HG03520 (cell line): ENCODE measurements around the gene KBTBD12.

ENCODE experiments used
- ATAC-seq: cut with Tn5 transposase; IDR thresholded peaks from one replicate; pipeline ENCODE4 v1.9.1; 2021; ENCODE audit warnings: mild to moderate bottlenecking, moderate library complexity; ENCODE audit not compliant: unreplicated experiment

The KBTBD12 gene

DNA sequence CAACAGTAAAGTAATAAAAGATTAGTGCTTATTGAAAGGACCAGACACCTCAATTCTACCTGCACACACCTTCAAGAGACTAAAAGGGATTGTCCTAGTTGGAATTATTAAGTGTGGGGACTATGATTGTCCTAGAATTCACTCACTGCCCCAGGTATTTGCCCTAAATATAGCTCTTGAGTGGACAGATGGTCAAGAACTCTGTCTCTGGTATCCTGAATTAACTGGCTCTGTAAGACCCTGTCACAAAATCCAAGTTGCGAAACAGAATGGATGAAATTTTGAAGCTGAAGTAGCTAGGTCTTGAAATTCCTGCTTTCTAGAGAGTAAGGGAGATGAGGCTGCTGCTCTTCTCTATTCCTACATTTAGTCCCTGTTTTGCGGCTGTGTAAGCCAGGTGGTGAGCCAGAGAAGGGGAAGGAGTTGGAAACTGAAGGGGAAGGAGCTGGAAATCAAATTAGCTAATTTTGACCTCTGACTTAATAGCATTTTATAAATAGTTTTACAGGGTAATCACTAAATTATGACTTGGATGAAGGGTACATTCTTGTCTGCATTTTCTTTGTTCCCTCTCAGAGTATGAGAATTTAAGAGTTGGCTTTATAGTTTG is 34.5 kb downstream of the KBTBD12 start:
- ATAC-seq, result no peak

GRCh38 chr3:127951276-127951675 is 36.2 kb downstream of the KBTBD12 start:
- ATAC-seq, result no peak

- no peak for ATAC-seq
Observed at GRCh38 chr3:127953091-127954035, 38.3 kb downstream of the KBTBD12 start.

- no peak for ATAC-seq
Observed at GRCh38 chr3:127954640-127955039, 39.6 kb downstream of the KBTBD12 start.

GRCh38 chr3:127955728-127956127 is 40.7 kb downstream of the KBTBD12 start:
- ATAC-seq, result no peak

GRCh38 chr3:127959041-127959440 is 44.0 kb downstream of the KBTBD12 start:
- ATAC-seq, result no peak

DNA sequence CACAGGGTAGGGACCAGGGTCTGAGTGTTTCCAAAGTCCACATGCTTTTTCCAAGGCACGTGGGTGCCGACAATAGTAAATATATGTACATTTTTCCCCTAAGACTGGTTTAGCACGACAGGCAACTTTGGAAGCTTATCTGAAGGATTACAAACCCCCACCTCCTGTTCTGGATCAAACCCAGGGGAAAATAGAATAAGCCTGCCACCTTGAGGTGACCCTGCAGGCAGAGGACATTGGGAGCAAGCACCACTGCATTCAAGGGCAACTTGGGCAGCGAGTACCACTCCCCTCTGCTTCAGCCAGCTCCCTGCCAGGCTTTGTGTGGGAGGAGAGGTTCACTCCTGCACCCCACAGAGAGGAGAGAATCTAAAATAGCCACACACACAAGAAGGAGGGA is 44.8 kb downstream of the KBTBD12 start:
- no peak for ATAC-seq

DNA sequence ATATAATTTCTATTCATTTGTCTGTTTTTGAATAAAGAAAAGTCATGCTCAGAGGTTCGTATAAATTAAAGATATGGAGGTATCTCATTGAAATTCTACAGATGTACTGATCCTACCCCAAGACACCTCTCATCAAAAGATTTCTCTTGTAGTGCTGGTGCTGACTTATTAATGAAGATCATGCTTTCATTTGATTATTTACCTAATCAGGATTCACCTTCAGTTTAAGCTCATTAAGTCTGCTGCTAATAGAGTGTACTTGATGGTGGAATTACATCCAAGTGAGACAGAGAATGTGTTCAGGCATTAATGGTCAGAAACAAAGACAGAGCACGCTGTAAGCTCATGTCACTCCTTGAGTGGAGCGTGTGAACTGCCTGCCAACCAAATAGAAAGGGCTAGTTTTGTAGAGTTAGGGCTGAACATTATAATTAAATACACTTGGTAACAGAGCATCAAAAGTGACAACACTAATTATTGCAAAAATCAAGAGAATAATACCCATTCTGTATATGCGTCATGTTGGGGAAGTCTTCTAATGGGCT is 45.5 kb downstream of the KBTBD12 start:
- no peak for ATAC-seq

- ATAC-seq, result no peak
Observed at GRCh38 chr3:127961124-127961523, 46.1 kb downstream of the KBTBD12 start.

- ATAC-seq, result no peak
Observed at GRCh38 chr3:127961963-127962362, 46.9 kb downstream of the KBTBD12 start.

GRCh38 chr3:127962937-127963336 is 47.9 kb downstream of the KBTBD12 start:
- no peak for ATAC-seq

- no peak for ATAC-seq
Observed at GRCh38 chr3:127964053-127964452, 49.0 kb downstream of the KBTBD12 start.

- ATAC-seq, result no peak
Observed at GRCh38 chr3:127964816-127965215, 49.8 kb downstream of the KBTBD12 start.

DNA sequence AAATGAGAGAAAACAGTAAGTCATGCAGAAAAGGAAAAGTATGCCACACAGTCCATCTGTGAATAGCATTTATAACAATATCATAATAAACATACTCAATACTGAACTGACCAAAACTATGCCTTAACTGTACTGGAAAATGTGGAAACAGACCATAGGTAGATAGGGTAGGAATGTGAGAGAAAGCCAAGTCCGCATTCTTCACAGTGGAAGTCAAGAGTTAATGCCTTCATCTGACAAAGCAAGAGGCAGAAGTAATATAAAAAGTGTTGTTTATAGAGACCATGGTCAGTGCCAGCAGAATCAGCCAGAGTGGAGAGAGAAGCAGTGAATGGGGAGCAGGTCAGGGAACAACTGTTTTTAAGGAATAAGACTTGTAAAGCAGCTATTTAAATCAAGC is 52.3 kb downstream of the KBTBD12 start:
- ATAC-seq, result no peak

- no peak for ATAC-seq
Observed at GRCh38 chr3:127970966-127971592, 56.0 kb downstream of the KBTBD12 start.

DNA sequence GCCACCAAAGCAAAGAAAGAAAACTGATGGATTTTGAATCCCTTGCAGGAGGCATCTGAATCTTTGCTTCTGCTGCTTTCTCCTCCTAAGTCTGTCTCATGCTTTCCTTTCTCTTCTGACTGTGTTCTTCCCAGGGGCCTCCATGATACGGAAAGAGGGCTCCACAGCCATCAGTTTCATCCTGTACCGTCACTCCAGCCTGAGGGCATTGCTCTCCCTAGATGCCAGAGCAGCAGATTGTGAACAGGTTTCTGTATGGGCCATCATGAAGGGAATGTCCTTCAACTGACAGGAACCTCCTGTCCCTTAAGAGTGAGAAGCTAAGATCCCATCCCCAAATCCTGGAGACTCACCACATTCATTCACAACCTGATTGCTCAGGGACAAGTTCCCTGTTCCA is 59.2 kb downstream of the KBTBD12 start:
- ATAC-seq, result no peak

- ATAC-seq, result no peak
Observed at GRCh38 chr3:127975153-127976029, 60.4 kb downstream of the KBTBD12 start.

DNA sequence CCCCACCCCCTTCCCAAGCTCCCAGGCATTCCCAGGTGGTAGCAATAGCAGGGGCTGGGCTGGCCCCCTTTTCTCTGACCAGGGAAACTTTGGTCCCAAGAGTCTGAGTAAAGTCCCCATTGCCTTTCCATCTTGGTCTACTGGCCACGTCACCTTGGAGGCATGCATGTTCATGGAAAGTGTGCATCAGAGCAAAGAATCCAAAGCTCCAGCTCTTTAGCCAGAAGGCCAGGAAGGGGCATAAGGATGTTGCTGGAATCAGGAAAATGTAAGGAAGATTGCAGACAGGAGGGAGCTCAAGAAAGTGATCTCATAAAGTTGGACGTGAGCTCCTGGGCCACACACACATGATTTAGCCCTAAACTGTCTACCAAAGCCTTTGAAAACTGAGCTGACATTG is 63.6 kb downstream of the KBTBD12 start:
- ATAC-seq, result no peak

- ATAC-seq, result no peak
Observed at GRCh38 chr3:127979473-127979872, 64.4 kb downstream of the KBTBD12 start.

GRCh38 chr3:127981097-127981496 is 66.1 kb downstream of the KBTBD12 start:
- no peak for ATAC-seq

GRCh38 chr3:127982155-127982554 is 67.1 kb downstream of the KBTBD12 start:
- ATAC-seq, result no peak
